A673 (cell line): ENCODE data around the gene ACOT13. TPM values are rescaled to one million over a fixed set of nuclear protein-coding genes. Genes with fewer than 3 reads are reported as not detected.
"Not testable (repeated sequence)": the region's sequence is repeated elsewhere in the genome, so short reads cannot be mapped to it uniquely, and the experiment has no call there.

ENCODE experiments used
- BruUV-seq: library from RNA; stranded (reverse); fragments of 400-500 nt; replicated peaks from 2 replicates; lab custom pipeline; 2021; lab: Mats Ljungman, UMichigan
- CTCF ChIA-PET: fragments of 300-600 bp; sonication (Branson Sonifier 250); formaldehyde crosslinking; loops from one replicate; lab custom pipeline; 2022; ENCODE audit warnings: antibody characterized with exemption; lab: Charles Lee
- POLR2A ChIA-PET: fragments of 300-600 bp; sonication (Branson Sonifier 250); formaldehyde crosslinking; loops from one replicate; lab custom pipeline; 2022; ENCODE audit warnings: antibody characterized with exemption; ENCODE audit not compliant: low non-redundant PET; lab: Charles Lee
- DNase-seq: peaks from one replicate; pipeline ENCODE4 v3.0.0-alpha.2; 2015; ENCODE audit warnings: low spot score
- H3K27ac ChIP-seq: fragments of 200-600 bp; sonication (generic); 2 replicates; pipeline ENCODE4 v1.5.1; 2016; ENCODE audit warnings: mixed run types, low read depth, mild to moderate bottlenecking, mixed read lengths, antibody characterized with exemption, low read length; ENCODE audit not compliant: poor library complexity, severe bottlenecking
- H3K27me3 ChIP-seq: fragments of 200-600 bp; sonication (generic); replicated peaks from 2 replicates; pipeline ENCODE4 v1.6.1; 2017; ENCODE audit warnings: mixed run types, low read depth, mild to moderate bottlenecking, mixed read lengths, antibody characterized with exemption, low read length; ENCODE audit not compliant: insufficient read depth, poor library complexity
- H3K36me3 ChIP-seq: fragments of 200-600 bp; sonication (generic); 2 replicates; pipeline ENCODE4 v1.6.1; 2016; ENCODE audit warnings: mixed run types, mild to moderate bottlenecking, mixed read lengths, antibody characterized with exemption, low read length; ENCODE audit not compliant: insufficient read depth, poor library complexity, severe bottlenecking
- H3K4me1 ChIP-seq: fragments of 200-600 bp; sonication (generic); 2 replicates; pipeline ENCODE4 v1.6.1; 2017; ENCODE audit warnings: mixed run types, mild to moderate bottlenecking, mixed read lengths, antibody characterized with exemption, low read length; ENCODE audit not compliant: insufficient read depth, poor library complexity, severe bottlenecking
- H3K4me3 ChIP-seq: fragments of 200-600 bp; sonication (generic); 2 replicates; pipeline ENCODE4 v1.5.1; 2016; ENCODE audit warnings: low read depth, mixed run types, mild to moderate bottlenecking, mixed read lengths, low read length; ENCODE audit not compliant: poor library complexity, severe bottlenecking
- H3K9me3 ChIP-seq: fragments of 200-600 bp; sonication (generic); 2 replicates; pipeline ENCODE4 v1.6.1; 2016; ENCODE audit warnings: mixed run types, low read depth, mild to moderate bottlenecking, mixed read lengths, antibody characterized with exemption, low read length; ENCODE audit not compliant: poor library complexity, severe bottlenecking
- CTCF ChIP-seq: fragments of 300-800, 200-600 bp; sonication (generic); conservative IDR thresholded peaks from 2 replicates; pipeline ENCODE4 v1.5.1; 2017; ENCODE audit warnings: low read depth, mild to moderate bottlenecking, antibody characterized with exemption, low read length, moderate library complexity, mixed read lengths
- EZH2 ChIP-seq: fragments of 200-600 bp; sonication (generic); IDR thresholded peaks from 2 replicates; pipeline ENCODE4 v1.6.1; 2017; ENCODE audit warnings: borderline replicate concordance, low read depth, mild to moderate bottlenecking, mixed read lengths, antibody characterized with exemption, low read length; ENCODE audit not compliant: poor library complexity, severe bottlenecking
- intact Hi-C: fragments of 100-400 bp; cut with micrococcal nuclease; formaldehyde crosslinking; loops from one replicate; pipeline ENCODE4 v1.10.0; 2022; ENCODE audit not compliant: unreplicated experiment
- total RNA-seq: library from RNA; stranded (reverse); gene quantifications from 2 replicates; pipeline ENCODE4 v1.2.3, GENCODE V29; 2021

Gene ACOT13
- total RNA-seq, 1 experiment from 2014 or later, result 31.2 TPM

- intact Hi-C loops, result no loop called here
- Histone ChIP-seq H3K4me3 (peak overlapping the region; percentile 75), H3K36me3 (peaks cover 14% of the 10 kb centered on the region), H3K4me1 (peaks cover 8% of the 10 kb centered on the region), H3K27me3 (no peaks in the 10 kb centered on the region), H3K9me3 (peaks cover 10% of the 10 kb centered on the region), H3K27ac (peak overlapping the region; percentile 77)
- CTCF ChIA-PET, result interaction anchor here (0.7 to 1.2 kb wide), 3 partner anchors 22 to 86 kb away, joined by 3 to 5 read pairs (median 3); no protein-coding TSS in a partner anchor
- POLR2A ChIA-PET, result no interaction called here
- no peak; the same call in 1 of the 2 replicates for TF ChIP-seq CTCF
- TF ChIP-seq EZH2, result no peak
- BruUV-seq, result TSS peak; percentile 86
- peak; percentile 17 for DNase-seq
These were observed 514 bp downstream of the ACOT13 start for GRCh38 chr6:24667378-24667803.

- H3K9me3 ChIP-seq, result peaks cover 15% of the 10 kb centered on the region
- intact Hi-C loops, CTCF ChIA-PET, H3K4me1 ChIP-seq, H3K36me3 ChIP-seq, BruUV-seq, H3K27me3 ChIP-seq, POLR2A ChIA-PET, H3K27ac ChIP-seq, DNase-seq, H3K4me3 ChIP-seq: not testable (repeated sequence)
These were observed 1.5 kb downstream of the ACOT13 start for GRCh38 chr6:24668066-24668996.

- peaks cover 4% of the 10 kb centered on the region for H3K36me3 ChIP-seq
- BruUV-seq, result no TSS peak
- TF ChIP-seq CTCF (no peak), EZH2 (no peak)
- H3K4me1 ChIP-seq, result peaks cover 8% of the 10 kb centered on the region
- H3K27me3 ChIP-seq, result no peaks in the 10 kb centered on the region
- H3K9me3 ChIP-seq, result peaks cover 22% of the 10 kb centered on the region
- intact Hi-C loops, result no loop called here
- H3K27ac ChIP-seq, result no peak overlapping the region
- ChIA-PET POLR2A (no interaction called here), CTCF (no interaction called here)
- H3K4me3 ChIP-seq, result no peak overlapping the region
- DNase-seq, result no peak
These were observed 2.1 kb downstream of the ACOT13 start for GRCh38 chr6:24668997-24669361.

- H3K4me3 ChIP-seq, POLR2A ChIA-PET, DNase-seq, CTCF ChIA-PET, H3K27me3 ChIP-seq, H3K4me1 ChIP-seq, H3K27ac ChIP-seq, intact Hi-C loops, BruUV-seq, H3K36me3 ChIP-seq: not testable (repeated sequence)
- peaks cover 23% of the 10 kb centered on the region for H3K9me3 ChIP-seq
These were observed 3.6 kb downstream of the ACOT13 start for GRCh38 chr6:24670492-24670891.

GRCh38 chr6:24671077-24671476, 4.2 kb downstream of the ACOT13 start:
- H3K4me1 ChIP-seq, H3K27ac ChIP-seq, DNase-seq, CTCF ChIA-PET, intact Hi-C loops, BruUV-seq, H3K4me3 ChIP-seq, H3K36me3 ChIP-seq, H3K27me3 ChIP-seq, POLR2A ChIA-PET: not testable (repeated sequence)
- H3K9me3 ChIP-seq, result peaks cover 23% of the 10 kb centered on the region
